HG02759 (cell line): ENCODE measurements around the gene CCNG1.
"Not testable (repeated sequence)": the region's sequence is repeated elsewhere in the genome, so short reads cannot be mapped to it uniquely, and the experiment has no call there.

Source experiments
- ATAC-seq: cut with Tn5 transposase; IDR thresholded peaks from one replicate; pipeline ENCODE4 v1.9.1; 2021; ENCODE audit warnings: mild to moderate bottlenecking, moderate library complexity; ENCODE audit not compliant: unreplicated experiment

The CCNG1 gene

DNA sequence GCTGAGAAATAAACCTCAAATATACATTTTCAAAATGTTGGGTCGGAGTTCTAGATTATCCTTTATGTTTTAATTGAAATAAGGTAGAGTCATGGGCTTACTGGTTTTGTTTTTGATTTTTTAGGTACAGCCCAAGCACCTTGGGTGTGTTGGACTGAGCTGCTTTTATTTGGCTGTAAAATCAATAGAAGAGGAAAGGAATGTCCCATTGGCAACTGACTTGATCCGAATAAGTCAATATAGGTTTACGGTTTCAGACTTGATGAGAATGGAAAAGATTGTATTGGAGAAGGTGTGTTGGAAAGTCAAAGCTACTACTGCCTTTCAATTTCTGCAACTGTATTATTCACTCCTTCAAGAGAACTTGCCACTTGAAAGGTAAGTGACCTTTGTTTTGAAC lies 3.6 kb downstream of the CCNG1 start:
- ATAC-seq: no peak

DNA sequence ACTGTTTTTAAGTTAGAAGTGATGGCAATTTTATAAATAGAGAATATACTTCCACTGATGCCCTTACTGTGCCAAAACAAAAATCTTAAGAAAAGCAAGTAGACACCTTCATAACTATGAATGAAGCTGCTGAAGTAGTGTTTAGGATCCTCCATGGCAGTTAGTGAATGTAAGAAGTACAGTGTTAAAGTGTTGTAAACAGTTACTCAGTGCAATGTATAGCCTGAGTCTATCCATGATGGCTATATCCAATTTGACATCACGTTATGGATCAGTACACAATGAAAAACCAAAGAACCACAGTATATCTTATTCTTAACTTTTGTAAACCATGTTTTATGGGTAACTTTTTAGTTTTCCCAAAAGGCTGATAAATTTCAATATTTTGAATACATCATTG lies 7.1 kb downstream of the CCNG1 start:
- no peak for ATAC-seq

DNA sequence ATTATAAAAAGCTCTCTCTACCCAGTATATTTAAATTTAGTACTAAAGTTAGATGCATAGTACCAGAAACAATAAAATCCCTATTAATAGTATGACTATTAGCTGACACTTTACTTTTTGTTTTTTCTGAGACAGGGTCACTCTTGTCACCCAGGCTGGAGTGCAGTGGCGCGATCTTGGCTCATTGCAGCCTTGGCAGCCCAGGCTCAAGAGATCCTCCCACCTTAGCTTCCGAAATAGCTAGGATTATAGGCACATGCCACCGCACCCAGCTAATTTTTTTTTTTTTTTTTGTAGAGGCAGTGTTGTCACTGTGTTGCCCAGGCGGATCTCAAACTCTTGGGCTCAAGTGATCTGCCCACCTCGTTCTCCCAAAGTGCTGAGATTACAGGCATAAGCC lies 8.0 kb downstream of the CCNG1 start:
- no peak for ATAC-seq

DNA sequence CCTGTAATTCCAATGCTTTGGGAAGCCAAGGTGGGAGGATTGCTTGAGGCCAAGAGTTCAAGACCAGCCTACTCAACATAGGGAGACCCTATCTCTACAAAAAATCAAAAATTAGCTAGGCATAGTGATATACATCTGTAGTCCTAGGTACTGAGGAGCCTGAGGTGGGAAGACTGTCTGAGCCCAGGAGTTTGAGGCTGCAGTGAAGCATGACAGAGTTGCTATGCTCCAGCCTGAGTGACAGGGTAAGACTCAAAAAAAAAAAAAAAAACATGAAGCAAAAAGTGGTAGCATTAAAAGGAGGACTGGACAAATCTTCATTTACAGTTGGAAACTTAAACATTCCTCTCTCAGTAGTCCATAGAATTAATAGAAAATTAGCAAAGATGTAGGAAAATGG lies 9.8 kb downstream of the CCNG1 start:
- ATAC-seq: no peak

DNA sequence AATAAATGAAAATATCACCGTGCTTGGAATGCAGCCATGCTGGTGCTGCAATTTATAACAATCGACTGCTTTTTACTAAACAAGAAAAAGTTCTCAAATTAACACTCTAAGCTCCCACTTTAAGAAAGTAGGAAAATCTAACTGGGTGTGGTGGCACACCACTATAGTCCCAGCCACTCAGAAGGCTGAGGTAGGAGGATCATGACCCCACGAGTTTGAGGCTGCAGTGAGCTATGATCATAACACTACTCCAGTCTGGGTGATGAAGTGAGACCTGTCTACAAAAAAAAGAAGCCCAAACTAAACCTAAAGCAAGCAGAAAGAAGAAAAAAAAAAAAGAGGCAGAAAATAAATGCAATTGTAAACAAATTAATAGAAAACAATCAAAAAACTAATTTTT lies 10.5 kb downstream of the CCNG1 start:
- ATAC-seq: no peak

DNA sequence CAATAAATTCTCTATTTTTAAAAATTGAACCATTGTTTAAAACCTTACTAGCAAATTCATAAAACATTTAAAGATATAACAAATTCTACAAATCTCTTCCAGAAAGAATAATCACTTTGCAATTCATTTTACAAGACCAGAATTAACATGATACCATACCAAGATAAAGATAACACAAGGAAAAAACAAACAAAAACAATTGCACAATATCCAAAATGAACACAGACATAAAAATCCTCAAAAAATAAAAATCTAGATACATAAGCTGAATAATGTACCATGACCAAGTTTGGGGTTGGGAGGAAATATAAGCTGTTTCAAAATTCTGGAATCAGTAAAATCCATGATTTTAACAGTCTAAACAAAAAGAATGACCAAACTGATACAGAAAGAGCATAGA lies 11.1 kb downstream of the CCNG1 start:
- ATAC-seq: no peak

DNA sequence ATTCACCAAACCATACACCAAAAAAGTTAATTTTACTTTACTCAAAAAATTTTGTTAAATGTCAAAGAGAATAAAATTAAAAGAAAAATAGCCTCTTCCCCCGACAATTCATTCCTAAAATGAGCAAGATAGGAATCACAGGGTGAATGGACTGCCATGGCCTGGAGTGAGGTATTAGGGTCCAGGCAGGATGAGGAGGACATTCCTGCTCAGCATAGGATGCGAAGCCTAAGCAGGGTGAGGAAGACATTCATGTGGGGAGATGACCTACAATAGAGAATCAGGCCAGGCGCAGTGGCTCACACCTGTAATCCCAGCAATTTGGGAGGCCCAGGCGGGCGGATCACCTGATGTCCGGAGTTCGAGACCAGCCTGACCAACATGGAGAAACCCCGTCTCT lies 14.1 kb downstream of the CCNG1 start:
- no peak for ATAC-seq

DNA sequence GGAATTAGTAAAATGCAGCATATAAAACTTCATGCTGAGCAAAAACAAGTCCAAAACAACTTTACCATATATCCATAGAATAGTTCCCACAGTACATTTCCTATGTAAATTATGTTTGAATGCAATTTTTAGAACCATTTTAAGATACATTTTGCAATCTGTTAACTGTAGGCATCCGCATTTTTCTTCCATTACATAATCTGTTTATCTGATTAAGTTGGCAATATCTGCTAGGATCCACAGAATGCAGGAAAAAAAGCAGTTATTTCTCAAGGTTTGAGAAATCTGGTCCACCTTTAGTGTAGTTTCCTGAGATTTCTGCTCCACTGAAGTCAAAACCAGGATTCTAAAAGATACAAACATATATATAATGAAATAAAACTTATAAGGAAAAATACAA lies 16.3 kb downstream of the CCNG1 start:
- no peak for ATAC-seq

DNA sequence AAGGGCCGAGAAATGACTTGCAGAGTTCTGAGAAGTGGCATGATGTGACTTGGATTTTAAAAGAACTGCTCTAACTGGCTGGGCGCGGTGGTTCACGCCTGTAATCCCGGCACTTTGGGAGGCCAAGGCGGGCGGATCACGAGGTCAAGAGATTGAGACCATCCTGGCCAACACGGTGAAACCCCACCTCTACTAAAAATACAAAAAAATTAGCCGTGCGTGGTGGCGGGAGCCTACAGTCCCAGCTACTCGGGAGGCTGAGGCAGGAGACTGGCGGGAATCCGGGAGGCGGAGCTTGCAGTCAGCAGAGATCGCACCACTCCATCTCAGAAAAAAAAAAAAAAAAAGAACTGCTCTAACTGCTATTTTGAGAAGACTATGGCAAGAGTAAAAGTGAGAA lies 18.0 kb downstream of the CCNG1 start:
- not testable (repeated sequence) for ATAC-seq

DNA sequence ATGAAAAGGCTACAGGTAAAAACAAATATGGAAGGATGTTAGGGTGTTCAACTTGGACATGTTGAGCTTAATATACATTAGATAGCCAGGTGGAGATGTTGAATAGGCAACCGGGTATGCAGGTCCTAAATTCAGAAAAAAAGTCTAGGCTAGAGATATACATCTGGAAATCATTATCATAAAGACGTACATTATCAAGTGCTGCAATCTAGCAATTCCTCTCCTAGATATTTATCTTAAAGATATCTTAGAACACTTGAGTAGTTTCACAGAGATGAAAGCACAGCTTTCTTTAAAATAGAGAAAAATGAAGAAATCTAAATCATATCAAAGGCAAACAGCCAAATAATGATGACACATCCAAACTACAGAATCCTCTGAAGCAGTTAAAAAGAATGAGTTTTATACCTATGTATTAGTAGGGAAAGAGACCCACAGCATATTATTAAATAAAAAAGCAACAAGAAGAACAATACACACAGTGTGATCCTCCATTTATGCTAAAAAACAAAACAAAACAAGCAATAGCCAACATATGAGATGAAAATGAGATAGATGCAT lies 18.7 kb downstream of the CCNG1 start:
- ATAC-seq: no peak

DNA sequence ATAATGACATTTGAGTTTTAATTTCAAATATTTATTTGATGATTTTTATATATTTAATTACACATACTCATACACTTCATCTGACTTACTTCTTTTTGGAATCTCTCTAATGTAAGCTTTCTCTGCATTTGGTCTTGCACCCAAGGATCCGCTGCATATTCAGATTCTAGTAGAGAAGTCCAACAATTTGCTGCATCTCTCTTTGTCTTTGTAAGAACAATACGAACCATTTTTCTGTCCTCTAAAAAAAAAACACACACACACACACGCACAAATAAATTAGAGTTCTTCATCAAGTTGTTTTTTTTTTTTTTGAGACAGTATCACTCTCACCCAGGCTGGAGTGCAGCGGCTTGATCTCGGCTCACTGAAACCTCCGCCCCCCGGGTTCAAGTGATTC lies 19.4 kb downstream of the CCNG1 start:
- ATAC-seq: no peak

DNA sequence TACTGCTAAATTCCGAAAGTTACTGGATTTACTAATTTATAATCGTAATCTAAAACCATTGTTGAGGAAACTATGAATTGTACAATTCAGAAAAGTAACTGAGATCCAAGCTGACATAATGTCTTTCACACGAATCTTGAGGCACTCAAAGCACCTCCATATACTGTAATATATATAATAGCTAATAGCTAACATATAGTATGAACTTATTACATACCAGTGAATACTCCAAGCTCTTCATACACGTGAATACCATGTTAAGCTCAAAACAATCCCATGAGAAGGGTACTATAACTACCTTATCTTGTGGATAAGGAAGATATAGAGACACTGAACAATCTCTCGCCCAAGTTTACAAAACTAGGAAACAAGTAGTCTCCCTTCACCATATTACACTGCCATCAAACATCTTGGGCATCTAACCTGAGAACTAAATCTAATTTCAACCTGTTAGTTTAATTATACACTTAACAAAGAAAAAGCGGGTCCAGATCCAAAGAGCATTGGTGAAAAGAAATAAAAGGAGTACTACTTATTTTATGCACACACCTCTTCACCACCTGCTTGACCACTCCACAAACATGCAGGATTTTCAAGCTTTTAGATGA lies 21.5 kb downstream of the CCNG1 start:
- no peak for ATAC-seq

DNA sequence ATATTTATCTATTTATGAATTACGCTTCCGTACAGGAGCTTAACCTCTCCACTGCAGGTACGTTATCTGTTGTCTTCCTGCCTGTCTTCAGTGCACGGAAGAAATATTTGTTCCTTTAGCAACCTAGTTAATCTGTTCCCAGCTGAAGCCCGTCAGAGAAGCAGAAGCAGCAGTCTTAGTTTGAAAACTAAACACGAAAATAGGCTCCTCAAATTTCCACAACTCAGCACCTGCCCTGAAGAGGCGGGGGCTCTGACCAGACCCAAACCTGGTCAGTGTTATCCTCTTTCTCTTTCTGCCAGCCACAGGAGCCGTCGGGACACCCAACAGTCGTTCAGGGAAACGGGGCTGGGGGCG lies 22.0 kb downstream of the CCNG1 start:
- ATAC-seq: peak; percentile 5

DNA sequence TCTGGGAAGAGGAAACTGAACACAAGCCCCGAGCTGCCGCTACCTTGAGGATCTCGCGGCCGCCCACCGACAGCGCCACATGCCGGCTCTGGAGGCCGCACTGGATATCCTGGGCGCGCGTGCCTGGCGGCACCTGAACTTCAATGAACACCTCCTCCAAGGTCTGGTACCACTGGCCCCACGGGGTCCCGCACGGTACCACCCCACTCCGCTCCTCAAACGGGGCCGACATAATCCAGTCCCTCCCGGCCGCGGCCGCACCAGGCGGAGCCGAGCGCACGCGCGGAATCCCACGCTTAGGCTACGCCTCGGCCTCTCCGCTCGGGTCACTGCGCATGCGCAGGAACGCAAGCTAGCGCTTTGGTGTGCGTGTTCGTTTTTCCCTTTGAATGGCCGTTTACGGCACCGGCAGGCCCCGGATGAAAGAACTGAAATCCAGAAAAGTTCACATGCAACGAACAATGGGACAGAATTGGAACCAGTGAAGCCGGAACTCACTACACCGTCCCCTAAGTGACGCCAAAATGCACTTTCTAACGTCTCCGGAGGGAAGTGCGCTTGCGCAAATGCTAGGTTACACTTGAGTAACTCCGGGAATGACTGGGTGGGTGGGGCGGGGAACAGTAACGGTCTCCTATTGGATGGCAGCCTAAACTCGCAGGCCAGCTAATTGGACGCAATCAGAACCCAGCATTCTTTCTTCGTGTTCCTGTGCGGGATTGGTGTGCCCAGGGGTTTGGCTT lies 22.6 kb downstream of the CCNG1 start, which contains the start of gene NUDCD2:
Gene NUDCD2, minus strand, starts transcription at position 284 of the 743 bp plus-strand sequence. Its CDS starts 52 bp downstream, at position 232.
- ATAC-seq: peak; percentile 77

DNA sequence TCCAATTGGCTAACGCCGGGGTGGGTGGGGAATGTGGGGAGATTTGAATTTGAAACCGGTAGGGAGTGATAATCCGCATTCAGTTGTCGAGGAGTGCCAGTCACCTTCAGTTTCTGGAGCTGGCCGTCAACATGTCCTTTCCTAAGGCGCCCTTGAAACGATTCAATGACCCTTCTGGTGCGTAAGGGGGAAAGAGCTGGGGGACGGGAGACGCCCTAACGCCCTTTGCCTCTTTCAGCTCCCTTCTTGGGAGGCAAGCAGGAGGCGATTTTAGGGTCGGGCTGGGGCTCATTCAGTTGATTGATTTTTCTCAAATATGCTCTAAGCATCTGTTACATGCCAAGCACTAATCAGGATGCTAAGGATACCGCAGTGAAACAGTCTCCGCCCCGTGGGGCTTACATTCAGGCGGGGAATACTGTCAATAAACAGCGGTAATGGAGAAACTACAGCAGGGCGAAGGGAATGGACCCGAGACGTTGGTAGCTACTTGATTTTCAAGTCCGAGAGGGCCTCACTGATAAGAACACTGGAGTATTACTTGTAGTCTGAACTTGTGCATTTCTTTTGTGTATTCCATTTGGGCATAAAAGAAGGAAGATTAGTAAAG lies 23.3 kb downstream of the CCNG1 start, which contains the start of gene HMMR:
Gene HMMR, plus strand, starts transcription at position 71 of the 610 bp plus-strand sequence. Its CDS starts 61 bp downstream, at position 132.
- ATAC-seq: peak; percentile 0

DNA sequence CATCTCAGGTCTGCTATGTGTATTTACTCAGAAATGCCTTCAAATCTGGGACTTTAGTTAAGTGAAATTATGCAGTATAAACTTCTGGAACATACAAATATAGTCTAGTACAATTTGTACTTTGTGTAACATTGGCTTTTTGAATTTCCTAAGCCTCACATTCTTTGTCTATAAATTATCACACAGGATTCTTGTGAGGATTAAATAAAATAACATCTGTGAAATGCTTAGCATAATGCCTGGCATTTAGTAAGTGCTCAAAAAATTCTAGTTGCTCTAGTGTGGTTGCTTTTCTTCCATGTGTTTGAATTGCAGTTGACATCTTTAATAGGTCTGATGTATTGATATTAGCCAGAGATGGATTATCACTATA lies 25.7 kb downstream of the CCNG1 start:
- no peak for ATAC-seq

DNA sequence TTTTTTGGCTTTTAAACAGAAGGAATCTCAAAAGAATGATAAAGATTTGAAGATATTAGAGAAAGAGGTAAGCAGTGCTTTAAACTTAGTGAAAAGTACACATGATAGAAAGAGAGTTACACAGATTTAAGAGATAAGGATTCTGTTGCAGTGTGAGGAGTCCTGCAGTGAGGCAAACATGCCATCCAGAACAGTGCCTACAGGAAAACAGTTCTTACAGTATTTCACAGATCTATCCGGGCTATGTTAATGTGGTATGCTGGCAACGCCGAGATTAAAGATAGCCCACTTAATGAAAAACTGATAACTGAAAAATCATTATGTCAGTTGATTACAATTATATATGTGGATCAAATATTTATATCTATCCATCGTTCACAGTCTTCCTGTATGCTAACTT lies 30.3 kb downstream of the CCNG1 start:
- no peak for ATAC-seq

DNA sequence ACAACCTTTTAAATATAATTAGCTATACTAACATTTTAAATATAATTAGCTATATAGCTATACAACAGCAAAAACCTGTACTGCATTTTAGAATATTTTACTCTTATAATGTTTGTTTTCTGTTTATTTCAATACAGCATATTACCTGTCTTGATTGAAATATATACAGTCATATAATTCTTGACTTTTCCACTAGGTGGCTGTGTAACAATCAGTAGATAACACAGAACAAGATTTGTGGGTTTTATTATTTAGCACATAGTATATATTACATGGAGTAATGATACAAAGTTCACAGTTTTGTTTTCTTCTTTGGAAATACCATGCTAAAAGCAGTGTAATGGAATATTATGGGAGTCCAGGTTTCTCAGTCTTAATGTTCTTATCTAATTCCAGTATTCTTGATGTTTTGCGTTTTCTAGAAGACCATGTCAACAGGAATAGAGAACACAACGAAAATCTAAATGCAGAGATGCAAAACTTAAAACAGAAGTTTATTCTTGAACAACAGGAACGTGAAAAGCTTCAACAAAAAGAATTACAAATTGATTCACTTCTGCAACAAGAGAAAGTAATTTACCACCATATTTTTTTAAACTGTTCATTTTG lies 36.3 kb downstream of the CCNG1 start:
- ATAC-seq: peak; percentile 75

DNA sequence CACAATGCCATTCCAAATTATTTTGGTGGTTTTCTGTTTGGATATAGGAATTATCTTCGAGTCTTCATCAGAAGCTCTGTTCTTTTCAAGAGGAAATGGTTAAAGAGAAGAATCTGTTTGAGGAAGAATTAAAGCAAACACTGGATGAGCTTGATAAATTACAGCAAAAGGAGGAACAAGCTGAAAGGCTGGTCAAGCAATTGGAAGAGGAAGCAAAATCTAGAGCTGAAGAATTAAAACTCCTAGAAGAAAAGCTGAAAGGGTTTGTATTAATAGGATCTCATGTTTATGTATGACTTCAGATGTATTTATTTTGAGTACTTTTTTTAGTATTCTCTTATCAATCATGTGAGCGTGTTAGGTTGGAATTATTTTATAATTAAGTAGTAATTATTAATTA lies 38.0 kb downstream of the CCNG1 start:
- no peak for ATAC-seq

DNA sequence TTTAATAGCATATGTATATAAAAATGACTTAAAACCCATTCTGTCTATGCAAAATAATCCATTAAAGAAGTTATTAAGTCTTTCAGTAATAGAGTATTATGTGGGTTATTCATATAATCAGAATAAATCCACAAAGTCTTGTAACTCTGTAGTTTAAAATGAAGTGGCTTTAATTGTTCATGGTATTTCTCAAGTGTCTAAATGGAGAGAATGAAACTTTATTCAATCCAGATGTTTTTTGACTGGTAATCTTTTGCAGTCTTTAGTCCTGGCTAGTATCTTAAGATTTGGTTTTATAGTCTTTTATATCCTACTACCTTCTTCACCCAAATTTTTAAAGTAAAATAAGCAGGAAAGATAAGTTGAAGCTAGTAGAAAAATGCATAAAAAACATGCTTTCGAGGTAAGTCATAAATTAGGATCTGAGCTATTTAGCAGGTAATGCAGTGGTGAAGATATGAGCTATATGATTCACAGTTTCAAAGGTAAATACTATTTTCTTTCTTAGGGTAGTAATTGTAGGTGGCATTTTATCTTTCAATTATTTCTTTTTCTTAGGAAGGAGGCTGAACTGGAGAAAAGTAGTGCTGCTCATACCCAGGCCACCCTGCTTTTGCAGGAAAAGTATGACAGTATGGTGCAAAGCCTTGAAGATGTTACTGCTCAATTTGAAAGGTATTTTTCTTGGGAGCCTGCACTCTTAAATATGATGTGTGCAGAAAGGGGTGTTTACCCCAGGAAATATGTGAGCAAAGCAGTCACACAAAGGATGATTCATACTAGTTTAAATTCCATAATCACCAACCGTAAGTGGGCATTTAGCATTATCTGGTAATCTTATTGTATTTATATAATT lies 41.0 kb downstream of the CCNG1 start:
- no peak for ATAC-seq

DNA sequence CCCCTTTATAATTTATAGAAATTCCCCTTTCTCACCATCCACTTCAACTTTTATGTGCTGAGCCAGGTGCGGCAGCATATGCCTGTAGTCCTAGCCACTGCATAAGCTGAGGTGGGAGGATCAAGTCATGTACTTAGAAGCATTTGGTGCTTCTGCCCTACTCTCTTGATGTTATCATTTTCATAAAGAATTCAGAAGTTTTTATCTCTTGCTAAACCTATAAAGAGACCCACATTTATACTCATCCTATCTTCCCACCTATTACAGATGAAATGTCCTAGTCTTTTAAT lies 41.5 kb downstream of the CCNG1 start:
- no peak for ATAC-seq
